HepG2 (cell line): ENCODE measurements around the gene KRTAP5-9. TPM values are rescaled to one million over a fixed set of nuclear protein-coding genes. Genes with fewer than 3 reads are reported as not detected.
A peak's percentile ranks its signal among the peaks of the same experiment; 100 is the strongest.

Source experiments
- ATF1 ChIP-seq: IDR thresholded peaks from 2 replicates; pipeline ENCODE4 v1.6.1; 2016; ENCODE audit warnings: mild to moderate bottlenecking, control low read depth
- ATF3 ChIP-seq: sonication (generic); formaldehyde crosslinking; IDR thresholded peaks from 2 replicates; pipeline ENCODE4 v1.4.0; 2020; ENCODE audit warnings: missing genetic modification reagents
- DZIP1 ChIP-seq: sonication (generic); formaldehyde crosslinking; IDR thresholded peaks from 2 replicates; pipeline ENCODE4 v1.5.0; 2020; ENCODE audit warnings: mild to moderate bottlenecking, missing genetic modification reagents
- ELF3 ChIP-seq: IDR thresholded peaks from 2 replicates; pipeline ENCODE4 v1.6.1; 2016; ENCODE audit warnings: missing genetic modification reagents, missing compliant biosample characterization
- FOSL1 ChIP-seq: sonication (generic); formaldehyde crosslinking; IDR thresholded peaks from 2 replicates; pipeline ENCODE4 v1.9.0; 2021; ENCODE audit warnings: missing genetic modification reagents, borderline replicate concordance
- KDM5A ChIP-seq: fragments of 200-600 bp; sonication (generic); IDR thresholded peaks from 2 replicates; pipeline ENCODE4 v1.7.0; 2018; ENCODE audit warnings: antibody characterized with exemption, mild to moderate bottlenecking, low read length, borderline replicate concordance
- KMT2A ChIP-seq: sonication (generic); formaldehyde crosslinking; IDR thresholded peaks from 2 replicates; pipeline ENCODE4 v1.4.0; 2020; ENCODE audit warnings: missing genetic modification reagents
- PBX3 ChIP-seq: sonication (generic); formaldehyde crosslinking; IDR thresholded peaks from 2 replicates; pipeline ENCODE4 v1.8.1; 2023; ENCODE audit warnings: missing genetic modification reagents, inconsistent platforms, borderline replicate concordance
- RERE ChIP-seq: IDR thresholded peaks from 2 replicates; pipeline ENCODE4 v1.6.1; 2016; ENCODE audit warnings: low read depth, missing genetic modification reagents, missing compliant biosample characterization
- SALL1 ChIP-seq: sonication (generic); formaldehyde crosslinking; IDR thresholded peaks from 2 replicates; pipeline ENCODE4 v1.8.0; 2022; ENCODE audit warnings: mild to moderate bottlenecking, missing genetic modification reagents
- SKI ChIP-seq: fragments of 450-650 bp; IDR thresholded peaks from one replicate; pipeline ENCODE4 v1.6.1; 2018; ENCODE audit warnings: mild to moderate bottlenecking; ENCODE audit not compliant: partially characterized antibody
- SMARCE1 ChIP-seq: fragments of 450-650 bp; IDR thresholded peaks from 2 replicates; pipeline ENCODE4 v1.6.1; 2017; ENCODE audit warnings: borderline replicate concordance
- TFDP2 ChIP-seq: sonication (generic); formaldehyde crosslinking; IDR thresholded peaks from 2 replicates; pipeline ENCODE4 v1.4.0; 2020; ENCODE audit warnings: missing genetic modification reagents
- ZMYM4 ChIP-seq: sonication (generic); formaldehyde crosslinking; IDR thresholded peaks from 2 replicates; pipeline ENCODE4 v1.8.1; 2023; ENCODE audit warnings: mild to moderate bottlenecking, missing genetic modification reagents
- ZNF543 ChIP-seq: sonication (generic); formaldehyde crosslinking; IDR thresholded peaks from 2 replicates; pipeline ENCODE4 v1.4.0; 2020; ENCODE audit warnings: mild to moderate bottlenecking, missing genetic modification reagents
- ZXDC ChIP-seq: sonication (generic); formaldehyde crosslinking; IDR thresholded peaks from 2 replicates; pipeline ENCODE4 v1.5.0; 2020; ENCODE audit warnings: mild to moderate bottlenecking, missing genetic modification reagents
- polyA plus RNA-seq, 8 experiments: library from polyadenylated mRNA; depleted of rRNA in 3 of 8; stranded (reverse) in 7 of 8; unstranded in 1 of 8; fragments of >200 nt; fragmentation: Illumina TruSeq in 4 of 8; extraction: Trizol in 4 of 8; gene quantifications; 2 replicates each; pipeline versions ENCODE4 v1.2.1 to v1.2.3, GENCODE V29; 2011 to 2016; ENCODE audit warnings: low read depth in 4 of 8, missing spikeins in 1 of 8, mixed read lengths in 1 of 8; ENCODE audit not compliant: insufficient read depth in 1 of 8
- total RNA-seq, 5 experiments: library from RNA; depleted of rRNA; stranded (reverse); fragments of >200 nt; fragmentation: Illumina TruSeq; extraction: Trizol; gene quantifications; 2 replicates each; pipeline ENCODE4 v1.2.3, GENCODE V29; 2016; ENCODE audit warnings: low read depth in 1 of 5

The KRTAP5-9 gene
- total and polyA plus RNA-seq, 2 of the 13 experiments (the other 11 are each of a cell fraction or from before 2014, with no cell fraction given) = 0.09 TPM; not detected in 1

GRCh38 chr11:71545405-71545966, 2.7 kb upstream of the KRTAP5-9 start (continued):
- TF ChIP-seq DZIP1 (CRISPR knock-in tag) = peak; percentile 34; the same call in 1 of the 2 replicates
- TF ChIP-seq ZXDC (CRISPR knock-in tag) = no peak
- no peak for TF ChIP-seq ATF3 (CRISPR knock-in tag)
- TF ChIP-seq TFDP2 (CRISPR knock-in tag) = peak; percentile 17; the same call in 1 of the 2 replicates
- peak; percentile 50; the same call in 1 of the 2 replicates for TF ChIP-seq ZMYM4 (CRISPR knock-in tag)
- TF ChIP-seq FOSL1 (CRISPR knock-in tag) = no peak
- TF ChIP-seq ZNF543 (CRISPR knock-in tag) = no peak
- 0 out of 2 replicates have a peak, but pooled peaks have one; percentile 31 for TF ChIP-seq ELF3 (CRISPR knock-in tag)
- no peak for TF ChIP-seq PBX3
- no peak for TF ChIP-seq SMARCE1
- TF ChIP-seq KMT2A (CRISPR knock-in tag) = no peak
- no peak for TF ChIP-seq RERE (CRISPR knock-in tag)
- TF ChIP-seq ATF1 (CRISPR knock-in tag) = no peak
- peak; percentile 24; the same call in 1 of the 2 replicates for TF ChIP-seq SALL1
- TF ChIP-seq KDM5A = no peak
- TF ChIP-seq SKI = no peak
